H1 (cell line): ENCODE data around the gene TGFB3.

Source experiments
- CHD1 ChIP-seq: IDR thresholded peaks from 2 replicates; pipeline ENCODE4 v1.6.1; 2012; ENCODE audit warnings: low read depth, low read length, improper control_type of control experiment
- CTCF ChIP-seq, 3 experiments: IDR thresholded peaks; 1 replicate in 2 of 3; 2 replicates in 1 of 3; pipeline versions ENCODE4 v1.5.1 to v1.6.1; 2011; ENCODE audit warnings: low read length in 3 of 3, mild to moderate bottlenecking in 3 of 3, inconsistent platforms in 2 of 3, low read depth in 1 of 3, moderate library complexity in 1 of 3; ENCODE audit not compliant: insufficient read depth in 1 of 3; ENCODE audit errors: control extremely low read depth in 1 of 3
- EP300 ChIP-seq, 2 experiments: IDR thresholded peaks; 1 replicate in 1 of 2; 2 replicates in 1 of 2; pipeline ENCODE4 v1.6.1; 2011 to 2012; ENCODE audit warnings: low read depth in 2 of 2, low read length in 2 of 2, mild to moderate bottlenecking in 2 of 2, borderline replicate concordance in 1 of 2, inconsistent platforms in 1 of 2, moderate library complexity in 1 of 2
- EZH2 ChIP-seq: fragments of 200-600 bp; sonication (generic); IDR thresholded peaks from 2 replicates; pipeline ENCODE4 v1.7.1; 2012; ENCODE audit warnings: low read depth, mild to moderate bottlenecking, moderate library complexity, low read length, inconsistent platforms; ENCODE audit not compliant: severe bottlenecking
- HDAC6 ChIP-seq: IDR thresholded peaks from one replicate; pipeline ENCODE4 v1.7.1; 2012; ENCODE audit warnings: low read depth, mild to moderate bottlenecking, inconsistent platforms, low read length, moderate library complexity
- MAFK ChIP-seq: IDR thresholded peaks from 2 replicates; pipeline ENCODE4 v1.6.1; 2012; ENCODE audit warnings: low read depth, mild to moderate bottlenecking, improper control_type of control experiment, low read length
- POLR2A ChIP-seq, 2 experiments: IDR thresholded peaks; 1 replicate in 1 of 2; 2 replicates in 1 of 2; pipeline ENCODE4 v1.6.1; 2011; ENCODE audit warnings: low read depth in 2 of 2, low read length in 2 of 2, mild to moderate bottlenecking in 2 of 2; ENCODE audit errors: control extremely low read depth in 1 of 2
- RAD21 ChIP-seq, 2 experiments: IDR thresholded peaks in 1 of 2; conservative IDR thresholded peaks in 1 of 2; 2 replicates each; pipeline ENCODE4 v1.6.1; 2011; ENCODE audit warnings: low read depth in 2 of 2, low read length in 2 of 2, improper control_type of control experiment in 1 of 2, inconsistent platforms in 1 of 2, mild to moderate bottlenecking in 1 of 2, moderate library complexity in 1 of 2
- RNF2 ChIP-seq: fragments of 200-900, 300-1000 bp; sonication (generic); IDR thresholded peaks from 2 replicates; pipeline ENCODE4 v1.7.1; 2016; ENCODE audit warnings: borderline replicate concordance, low read depth, mild to moderate bottlenecking, antibody characterized with exemption, low read length; ENCODE audit not compliant: poor library complexity, severe bottlenecking; ENCODE audit errors: missing control alignments
- USF2 ChIP-seq: IDR thresholded peaks from 2 replicates; pipeline ENCODE4 v1.6.1; 2011; ENCODE audit warnings: low read length, improper control_type of control experiment

- no peak for TF ChIP-seq EZH2
- no peak for TF ChIP-seq RAD21 (IDR thresholded peaks at IDR 0.05 in 1 of 2, conservative IDR thresholded peaks at IDR 0.05 in 1 of 2; ENCODE audit: low read depth in 2 of 2, low read length in 2 of 2)
- TF ChIP-seq MAFK = no peak
- no peak for TF ChIP-seq RNF2
- TF ChIP-seq CTCF (IDR thresholded peaks at IDR 0.05; ENCODE audit: control extremely low read depth in 1 of 3, insufficient read depth in 1 of 3, low read depth in 1 of 3, low read length in 3 of 3) = no peak
- TF ChIP-seq USF2 = no peak
- no peak for TF ChIP-seq POLR2A (IDR thresholded peaks at IDR 0.05; ENCODE audit: control extremely low read depth in 1 of 2, low read depth in 2 of 2, low read length in 2 of 2)
- TF ChIP-seq EP300 (IDR thresholded peaks at IDR 0.05; ENCODE audit: borderline replicate concordance in 1 of 2, low read depth in 2 of 2, low read length in 2 of 2) = no peak
- TF ChIP-seq CHD1 = no peak
- no peak for TF ChIP-seq HDAC6
Observed at GRCh38 chr14:75978249-75978731, 3.5 kb downstream of the TGFB3 start.
